NB4 (cell line): Measurements from ENCODE around the gene KLHL30.

ENCODE experiments used
- CTCF ChIP-seq: IDR thresholded peaks from one replicate; pipeline ENCODE4 v1.5.1; 2012; ENCODE audit warnings: low read depth, low read length
- POLR2A ChIP-seq: IDR thresholded peaks from 2 replicates; pipeline ENCODE4 v1.6.1; 2011; ENCODE audit warnings: mild to moderate bottlenecking; ENCODE audit not compliant: insufficient read length; ENCODE audit errors: extremely low read depth

- TF ChIP-seq CTCF (no peak), POLR2A (no peak)
These were observed 21.9 kb upstream of the KLHL30 start for GRCh38 chr2:238116298-238117198.
